ENCODE results near the gene RO60. TPM values are rescaled to one million over a fixed set of nuclear protein-coding genes. Genes with fewer than 3 reads are reported as not detected.

RO60 gene
- total RNA-seq, 2 experiments from 2014 or later = 46.1 to 46.3 TPM

DNA sequence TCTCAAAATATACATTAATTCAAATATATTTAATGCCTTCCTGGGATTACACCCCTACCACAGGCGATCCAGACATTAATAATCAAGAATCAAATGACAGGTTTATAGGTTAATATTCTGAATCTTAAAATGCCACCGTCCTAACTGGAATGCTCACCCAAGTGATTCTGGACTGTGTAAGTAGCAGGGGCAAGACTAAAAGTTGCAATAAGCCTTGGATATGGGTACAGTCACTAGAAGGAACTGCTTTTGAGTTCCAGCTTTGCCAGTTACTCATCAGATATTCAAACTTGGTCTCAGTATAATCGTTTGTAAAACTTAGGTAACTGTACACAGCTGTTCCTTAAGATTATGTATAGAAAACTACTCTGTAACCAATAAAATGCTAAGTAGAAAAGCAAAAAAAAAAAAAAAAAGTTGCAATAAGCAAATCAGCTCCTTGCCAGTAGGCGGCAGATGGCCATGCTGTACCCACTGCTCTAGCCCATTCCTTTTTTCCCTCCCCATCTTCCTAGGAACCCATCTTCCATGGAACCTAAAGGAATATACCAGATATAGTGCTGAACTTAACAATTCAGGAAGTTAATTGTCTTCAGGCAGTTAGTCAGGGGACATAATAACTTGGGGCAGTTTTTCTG lies 10.5 kb downstream of the RO60 start:
- CTCF ChIA-PET = interaction anchor here (1.5 to 2.5 kb wide), 2 partner anchors 11 to 52 kb away, joined by 5 to 14 read pairs; partner anchors contain the start of genes CDC73, RO60 and UCHL5
- TF ChIP-seq, protein P1, sequence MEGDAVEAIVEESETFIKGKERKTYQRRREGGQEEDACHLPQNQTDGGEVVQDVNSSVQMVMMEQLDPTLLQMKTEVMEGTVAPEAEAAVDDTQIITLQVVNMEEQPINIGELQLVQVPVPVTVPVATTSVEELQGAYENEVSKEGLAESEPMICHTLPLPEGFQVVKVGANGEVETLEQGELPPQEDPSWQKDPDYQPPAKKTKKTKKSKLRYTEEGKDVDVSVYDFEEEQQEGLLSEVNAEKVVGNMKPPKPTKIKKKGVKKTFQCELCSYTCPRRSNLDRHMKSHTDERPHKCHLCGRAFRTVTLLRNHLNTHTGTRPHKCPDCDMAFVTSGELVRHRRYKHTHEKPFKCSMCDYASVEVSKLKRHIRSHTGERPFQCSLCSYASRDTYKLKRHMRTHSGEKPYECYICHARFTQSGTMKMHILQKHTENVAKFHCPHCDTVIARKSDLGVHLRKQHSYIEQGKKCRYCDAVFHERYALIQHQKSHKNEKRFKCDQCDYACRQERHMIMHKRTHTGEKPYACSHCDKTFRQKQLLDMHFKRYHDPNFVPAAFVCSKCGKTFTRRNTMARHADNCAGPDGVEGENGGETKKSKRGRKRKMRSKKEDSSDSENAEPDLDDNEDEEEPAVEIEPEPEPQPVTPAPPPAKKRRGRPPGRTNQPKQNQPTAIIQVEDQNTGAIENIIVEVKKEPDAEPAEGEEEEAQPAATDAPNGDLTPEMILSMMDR (IDR thresholded peaks at IDR 0.05) = no peak
- peaks cover 56% of the 10 kb centered on the region for H3K4me1 Mint-ChIP-seq (ENCODE audit: low read depth)
- POLR2A ChIA-PET = interaction anchor here (0.6 to 2.9 kb wide), 3 partner anchors 11 to 35 kb away, joined by 3 to 11 read pairs (median 6); partner anchors contain the start of genes GLRX2, RO60 and UCHL5
- H3K27me3 Mint-ChIP-seq = no peaks in the 10 kb centered on the region
- Histone ChIP-seq H3K4me1 (ENCODE audit: insufficient read depth, low read length) (peaks cover 8% of the 10 kb centered on the region), H3K27me3 (ENCODE audit: control insufficient read depth in 1 of 2, insufficient read depth in 2 of 2, low read length in 2 of 2) (no peaks in the 10 kb centered on the region), H3K4me3 (ENCODE audit: low read length) (no peak overlapping the region), H3K36me3 (ENCODE audit: insufficient read depth, low read length) (peaks cover 18% of the 10 kb centered on the region), H3K27ac (ENCODE audit: low read depth in 1 of 2, low read length in 2 of 2) (peak overlapping the region in 1 of 2 donors; percentile 19), H3K9me3 (ENCODE audit: control insufficient read depth in 1 of 2, insufficient read depth in 1 of 2, low read length in 2 of 2) (no peaks in the 10 kb centered on the region)
- H3K36me3 Mint-ChIP-seq (ENCODE audit: low read depth) = peaks cover 28% of the 10 kb centered on the region
- H3K9me3 Mint-ChIP-seq = no peaks in the 10 kb centered on the region
- ATAC-seq (ENCODE audit: poor library complexity) = peak; percentile 52
- H3K27ac Mint-ChIP-seq = peak overlapping the region; percentile 68
- peak overlapping the region; percentile 32 for H3K4me3 Mint-ChIP-seq
- DNase-seq = peak in 3 of 14 experiments; percentile 19 to 37 (median 24)
- intact Hi-C loops (cut with DNase I, micrococcal nuclease) = no loop called here

DNA sequence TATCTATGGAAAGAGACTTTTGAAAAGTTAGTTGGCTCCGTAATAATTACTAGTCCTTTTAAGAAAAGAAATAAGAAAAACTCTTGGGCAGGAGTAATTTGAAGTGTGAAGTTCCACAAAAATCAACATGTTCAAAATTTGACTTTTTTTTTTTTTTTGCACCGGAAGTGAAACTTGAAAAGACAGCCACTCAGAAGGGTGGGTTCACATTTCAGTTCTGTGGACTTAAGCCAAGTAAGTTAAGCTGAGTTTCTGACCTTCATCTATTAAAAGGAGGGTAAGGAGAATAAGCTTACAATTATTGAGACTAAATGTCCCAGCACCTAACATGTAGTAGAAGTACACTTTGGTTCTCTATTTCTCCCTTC lies 11.0 kb downstream of the RO60 start:
- POLR2A ChIA-PET = interaction anchor here (0.6 to 2.9 kb wide), 3 partner anchors 12 to 34 kb away, joined by 3 to 11 read pairs (median 6); partner anchors contain the start of genes GLRX2, RO60 and UCHL5
- intact Hi-C loops (cut with DNase I, micrococcal nuclease) = no loop called here
- H3K4me1 ChIP-seq (ENCODE audit: insufficient read depth, low read length) = peaks cover 8% of the 10 kb centered on the region
- ATAC-seq (ENCODE audit: poor library complexity) (no peak), DNase-seq (peak in 3 of 14 experiments; percentile 15 to 21 (median 18))
- peaks cover 18% of the 10 kb centered on the region for H3K36me3 ChIP-seq (ENCODE audit: insufficient read depth, low read length)
- no peaks in the 10 kb centered on the region for H3K9me3 Mint-ChIP-seq
- peak overlapping the region; percentile 68 for H3K27ac Mint-ChIP-seq
- peak overlapping the region; percentile 32 for H3K4me3 Mint-ChIP-seq
- no peaks in the 10 kb centered on the region for H3K27me3 ChIP-seq (ENCODE audit: control insufficient read depth in 1 of 2, insufficient read depth in 2 of 2, low read length in 2 of 2)
- H3K36me3 Mint-ChIP-seq (ENCODE audit: low read depth) = peaks cover 28% of the 10 kb centered on the region
- peak overlapping the region in 1 of 2 donors; percentile 19 for H3K27ac ChIP-seq (ENCODE audit: low read depth in 1 of 2, low read length in 2 of 2)
- TF ChIP-seq, protein P1 (IDR thresholded peaks at IDR 0.05) = no peak
- no peaks in the 10 kb centered on the region for H3K27me3 Mint-ChIP-seq
- H3K4me1 Mint-ChIP-seq (ENCODE audit: low read depth) = peaks cover 51% of the 10 kb centered on the region
- H3K4me3 ChIP-seq (ENCODE audit: low read length) = no peak overlapping the region
- no peaks in the 10 kb centered on the region for H3K9me3 ChIP-seq (ENCODE audit: control insufficient read depth in 1 of 2, insufficient read depth in 1 of 2, low read length in 2 of 2)
- CTCF ChIA-PET = interaction anchor here (1.5 to 2.5 kb wide), 2 partner anchors 12 to 52 kb away, joined by 5 to 14 read pairs; partner anchors contain the start of genes CDC73, RO60 and UCHL5

DNA sequence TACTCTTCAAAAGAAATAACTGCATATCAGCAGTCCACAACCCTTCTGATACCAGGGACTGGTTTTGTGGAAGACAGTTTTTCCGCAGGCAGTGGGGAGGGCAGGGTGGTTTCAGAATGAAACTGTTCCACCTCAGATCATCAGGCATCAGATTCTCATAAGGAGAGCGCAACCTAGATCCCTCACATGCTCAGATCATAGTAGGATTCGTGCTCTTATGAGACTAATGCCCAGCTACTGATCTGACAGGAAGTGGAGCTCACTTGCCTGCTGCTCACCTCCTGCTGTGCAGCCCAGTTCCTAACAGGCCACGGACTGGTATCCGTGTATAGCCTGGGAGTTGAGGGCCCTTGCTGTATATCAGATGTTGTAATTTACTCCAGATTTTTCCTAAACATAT lies 11.5 kb downstream of the RO60 start:
- intact Hi-C loops (cut with DNase I, micrococcal nuclease) = no loop called here
- H3K36me3 ChIP-seq (ENCODE audit: insufficient read depth, low read length) = peaks cover 18% of the 10 kb centered on the region
- no peaks in the 10 kb centered on the region for H3K9me3 ChIP-seq (ENCODE audit: control insufficient read depth in 1 of 2, insufficient read depth in 1 of 2, low read length in 2 of 2)
- Mint-ChIP-seq H3K9me3 (no peaks in the 10 kb centered on the region), H3K4me3 (no peak overlapping the region), H3K27me3 (no peaks in the 10 kb centered on the region), H3K4me1 (ENCODE audit: low read depth) (peaks cover 51% of the 10 kb centered on the region), H3K36me3 (ENCODE audit: low read depth) (peaks cover 34% of the 10 kb centered on the region), H3K27ac (peak overlapping the region; percentile 68)
- POLR2A ChIA-PET = interaction anchor here (0.7 to 2.9 kb wide), 2 partner anchors 12 to 33 kb away, joined by 3 to 11 read pairs; partner anchors contain the start of genes RO60 and UCHL5
- TF ChIP-seq, protein P1 (IDR thresholded peaks at IDR 0.05) = no peak
- peaks cover 8% of the 10 kb centered on the region for H3K4me1 ChIP-seq (ENCODE audit: insufficient read depth, low read length)
- DNase-seq = peak in 5 of 14 experiments; percentile 3 to 36 (median 26)
- CTCF ChIA-PET = interaction anchor here (1.1 to 2.5 kb wide), 3 partner anchors 10 to 51 kb away, joined by 3 to 14 read pairs (median 5); partner anchors contain the start of genes CDC73, RO60 and UCHL5
- ATAC-seq (ENCODE audit: poor library complexity) = peak; percentile 41
- no peak overlapping the region for H3K4me3 ChIP-seq (ENCODE audit: low read length)
- H3K27me3 ChIP-seq (ENCODE audit: control insufficient read depth in 1 of 2, insufficient read depth in 2 of 2, low read length in 2 of 2) = no peaks in the 10 kb centered on the region
- H3K27ac ChIP-seq (ENCODE audit: low read depth in 1 of 2, low read length in 2 of 2) = no peak overlapping the region
